H9 (cell line): Measurements from ENCODE around the gene SHISA4. TPM values are rescaled to one million over a fixed set of nuclear protein-coding genes. Genes with fewer than 3 reads are reported as not detected.
A peak's percentile ranks its signal among the peaks of the same experiment; 100 is the strongest.

Experiments
- DNase-seq: peaks from one replicate; pipeline ENCODE4 v3.0.0-alpha.2; 2017
- H2AFZ ChIP-seq: one replicate; pipeline ENCODE4 v1.6.1; 2013; ENCODE audit warnings: mild to moderate bottlenecking, low read length, control low read depth, moderate library complexity
- H2AK5ac ChIP-seq: 2 replicates; pipeline ENCODE4 v1.6.1; 2013; ENCODE audit warnings: low read length, control low read depth, mixed read lengths; ENCODE audit not compliant: insufficient read length
- H2BK120ac ChIP-seq: one replicate; pipeline ENCODE4 v1.6.1; 2013; ENCODE audit warnings: low read depth, mild to moderate bottlenecking, low read length, control low read depth, inconsistent platforms; ENCODE audit not compliant: poor library complexity, severe bottlenecking
- H2BK12ac ChIP-seq: 2 replicates; pipeline ENCODE4 v1.6.1; 2013; ENCODE audit warnings: low read length, control low read depth, mixed read lengths, low read depth; ENCODE audit not compliant: insufficient read length
- H2BK15ac ChIP-seq: 2 replicates; pipeline ENCODE4 v1.6.1; 2013; ENCODE audit warnings: low read depth, low read length, control low read depth
- H2BK20ac ChIP-seq: one replicate; pipeline ENCODE4 v1.6.1; 2013; ENCODE audit warnings: low read depth, mild to moderate bottlenecking, low read length, control low read depth, inconsistent platforms; ENCODE audit not compliant: poor library complexity, severe bottlenecking
- H2BK5ac ChIP-seq: 2 replicates; pipeline ENCODE4 v1.6.1; 2013; ENCODE audit warnings: low read length, control low read depth, mixed read lengths; ENCODE audit not compliant: insufficient read length
- H3K14ac ChIP-seq: 2 replicates; pipeline ENCODE4 v1.6.1; 2013; ENCODE audit warnings: low read length, control low read depth; ENCODE audit not compliant: insufficient read depth
- H3K18ac ChIP-seq: 2 replicates; pipeline ENCODE4 v1.6.1; 2013; ENCODE audit warnings: low read depth, mild to moderate bottlenecking, mixed read lengths, low read length, control low read depth; ENCODE audit not compliant: insufficient read length
- H3K23ac ChIP-seq: 2 replicates; pipeline ENCODE4 v1.6.1; 2013; ENCODE audit warnings: low read length, control low read depth, mixed read lengths, low read depth; ENCODE audit not compliant: insufficient read length
- H3K23me2 ChIP-seq: 2 replicates; pipeline ENCODE4 v1.6.1; 2013; ENCODE audit warnings: low read depth, mild to moderate bottlenecking, mixed read lengths, low read length, control low read depth; ENCODE audit not compliant: insufficient read length, poor library complexity, severe bottlenecking
- H3K27ac ChIP-seq: 2 replicates; pipeline ENCODE4 v1.5.1; 2013; ENCODE audit warnings: low read length, control low read depth, mixed read lengths, low read depth; ENCODE audit not compliant: insufficient read length
- H3K27me3 ChIP-seq: 2 replicates; pipeline ENCODE4 v1.6.1; 2013; ENCODE audit warnings: low read length, control low read depth, inconsistent platforms; ENCODE audit not compliant: insufficient read depth
- H3K4ac ChIP-seq: 2 replicates; pipeline ENCODE4 v1.6.1; 2013; ENCODE audit warnings: low read depth, mild to moderate bottlenecking, control low read depth, inconsistent platforms, low read length, moderate library complexity
- H3K4me1 ChIP-seq: 2 replicates; pipeline ENCODE4 v1.6.1; 2013; ENCODE audit warnings: low read length, control low read depth, inconsistent platforms; ENCODE audit not compliant: insufficient read depth
- H3K4me2 ChIP-seq: 2 replicates; pipeline ENCODE4 v1.6.1; 2013; ENCODE audit warnings: low read length, control low read depth, mixed read lengths; ENCODE audit not compliant: insufficient read length, insufficient read depth
- H3K56ac ChIP-seq: 2 replicates; pipeline ENCODE4 v1.6.1; 2013; ENCODE audit warnings: low read depth, mild to moderate bottlenecking, mixed read lengths, low read length, control low read depth; ENCODE audit not compliant: insufficient read length
- H3K79me1 ChIP-seq: 2 replicates; pipeline ENCODE4 v1.6.1; 2013; ENCODE audit warnings: low read depth, mild to moderate bottlenecking, moderate library complexity, low read length, control low read depth, inconsistent platforms; ENCODE audit not compliant: insufficient read depth, poor library complexity, severe bottlenecking
- H3K79me2 ChIP-seq: 2 replicates; pipeline ENCODE4 v1.6.1; 2013; ENCODE audit warnings: low read length, control low read depth, inconsistent platforms; ENCODE audit not compliant: insufficient read depth
- H3K9ac ChIP-seq: 2 replicates; pipeline ENCODE4 v1.6.1; 2013; ENCODE audit warnings: low read length, control low read depth, mixed read lengths; ENCODE audit not compliant: insufficient read length; ENCODE audit errors: extremely low read depth
- H3K9me3 ChIP-seq: one replicate; pipeline ENCODE4 v1.6.1; 2013; ENCODE audit warnings: low read depth, low read length, inconsistent platforms; ENCODE audit not compliant: control insufficient read depth
- H3T11ph ChIP-seq: one replicate; pipeline ENCODE4 v1.6.1; 2013; ENCODE audit warnings: mild to moderate bottlenecking, low read length, control low read depth, inconsistent platforms
- H4K20me1 ChIP-seq: one replicate; pipeline ENCODE4 v1.6.1; 2013; ENCODE audit not compliant: control insufficient read depth, insufficient read length, insufficient read depth
- H4K5ac ChIP-seq: 2 replicates; pipeline ENCODE4 v1.6.1; 2013; ENCODE audit warnings: low read depth, mild to moderate bottlenecking, mixed read lengths, low read length, control low read depth; ENCODE audit not compliant: insufficient read length
- H4K8ac ChIP-seq: replicated peaks from 2 replicates; pipeline ENCODE4 v1.6.1; 2013; ENCODE audit warnings: low read length, control low read depth, mixed read lengths, low read depth; ENCODE audit not compliant: insufficient read length
- H4K91ac ChIP-seq: 2 replicates; pipeline ENCODE4 v1.6.1; 2013; ENCODE audit warnings: low read depth, mild to moderate bottlenecking, moderate library complexity, mixed read lengths, low read length, control low read depth; ENCODE audit not compliant: insufficient read length
- H3K27ac Mint-ChIP-seq, 3 experiments: 2 replicates in 2 of 3; 3 replicates in 1 of 3; pipeline ENCODE4 v1.8.0; 2020 to 2021; ENCODE audit warnings: mixed read lengths in 3 of 3, mild to moderate bottlenecking in 1 of 3, moderate library complexity in 1 of 3
- H3K27me3 Mint-ChIP-seq: 2 replicates; pipeline ENCODE4 v1.8.0; 2021; ENCODE audit warnings: low read depth, mild to moderate bottlenecking, moderate library complexity, mixed read lengths
- H3K36me3 Mint-ChIP-seq, 3 experiments: 2 replicates in 2 of 3; 3 replicates in 1 of 3; pipeline ENCODE4 v1.8.0; 2020 to 2021; ENCODE audit warnings: low read depth in 3 of 3, mixed read lengths in 3 of 3; ENCODE audit not compliant: insufficient read depth in 1 of 3
- H3K4me1 Mint-ChIP-seq, 2 experiments: 2 replicates each; pipeline ENCODE4 v1.8.0; 2020; ENCODE audit warnings: mixed read lengths in 2 of 2
- H3K4me3 Mint-ChIP-seq, 2 experiments: 2 replicates in 1 of 2; 3 replicates in 1 of 2; pipeline ENCODE4 v1.8.0; 2020 to 2021; ENCODE audit warnings: mild to moderate bottlenecking in 2 of 2, mixed read lengths in 2 of 2, moderate library complexity in 1 of 2
- H3K9me3 Mint-ChIP-seq, 2 experiments: 2 replicates in 1 of 2; 3 replicates in 1 of 2; pipeline ENCODE4 v1.8.0; 2020; ENCODE audit warnings: mild to moderate bottlenecking in 2 of 2, mixed read lengths in 2 of 2, moderate library complexity in 1 of 2
- WGBS: extraction: QIAGEN DNeasy Blood & Tissue Kit; methylation state at CpG from one replicate; pipeline ENCODE4 v1.1.7; 2013; ENCODE audit warnings: missing lambda C conversion rate, low lambda C conversion rate, mixed read lengths; ENCODE audit not compliant: insufficient read length; ENCODE audit errors: extremely low coverage; 5-methylcytosine and 5-hydroxymethylcytosine counted together
- total RNA-seq: library from RNA; stranded (reverse); gene quantifications from 2 replicates; pipeline ENCODE4 v1.2.1, GENCODE V29; 2021
- TF ChIP-seq, protein P1 (sequence below): fragments of 200-600 bp; sonication (generic); conservative IDR thresholded peaks from 3 replicates; pipeline ENCODE4 v1.8.0; 2021; ENCODE audit warnings: antibody characterized with exemption, mild to moderate bottlenecking

SHISA4 gene
- total RNA-seq, 1 experiment from 2014 or later: 6.3 TPM

- H2BK120ac ChIP-seq: no peak overlapping the region
- H3K18ac ChIP-seq: no peak overlapping the region
- no peaks in the 10 kb centered on the region for H3K27me3 ChIP-seq
- whole genome bisulfite sequencing: no CpG with 5 or more reads among the region's 4 CpGs
- no peak overlapping the region for H3K56ac ChIP-seq
- Mint-ChIP-seq H3K4me3 (no peak overlapping the region), H3K4me1 (peaks cover 7 to 23% of the 10 kb centered on the region in 2 experiments), H3K36me3 (no peaks in the 10 kb centered on the region), H3K27ac (peak overlapping the region in 1 of 3 experiments; percentile 78; a peak in 2 of 7 replicates), H3K9me3 (no peaks in the 10 kb centered on the region), H3K27me3 (peaks cover 3% of the 10 kb centered on the region; the same call in 1 of the 2 replicates)
- no peak overlapping the region for H2BK15ac ChIP-seq
- TF ChIP-seq, protein P1, sequence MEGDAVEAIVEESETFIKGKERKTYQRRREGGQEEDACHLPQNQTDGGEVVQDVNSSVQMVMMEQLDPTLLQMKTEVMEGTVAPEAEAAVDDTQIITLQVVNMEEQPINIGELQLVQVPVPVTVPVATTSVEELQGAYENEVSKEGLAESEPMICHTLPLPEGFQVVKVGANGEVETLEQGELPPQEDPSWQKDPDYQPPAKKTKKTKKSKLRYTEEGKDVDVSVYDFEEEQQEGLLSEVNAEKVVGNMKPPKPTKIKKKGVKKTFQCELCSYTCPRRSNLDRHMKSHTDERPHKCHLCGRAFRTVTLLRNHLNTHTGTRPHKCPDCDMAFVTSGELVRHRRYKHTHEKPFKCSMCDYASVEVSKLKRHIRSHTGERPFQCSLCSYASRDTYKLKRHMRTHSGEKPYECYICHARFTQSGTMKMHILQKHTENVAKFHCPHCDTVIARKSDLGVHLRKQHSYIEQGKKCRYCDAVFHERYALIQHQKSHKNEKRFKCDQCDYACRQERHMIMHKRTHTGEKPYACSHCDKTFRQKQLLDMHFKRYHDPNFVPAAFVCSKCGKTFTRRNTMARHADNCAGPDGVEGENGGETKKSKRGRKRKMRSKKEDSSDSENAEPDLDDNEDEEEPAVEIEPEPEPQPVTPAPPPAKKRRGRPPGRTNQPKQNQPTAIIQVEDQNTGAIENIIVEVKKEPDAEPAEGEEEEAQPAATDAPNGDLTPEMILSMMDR: no peak
- no peak overlapping the region for H3K27ac ChIP-seq
- H3K9me3 ChIP-seq: no peaks in the 10 kb centered on the region
- H4K20me1 ChIP-seq: no peaks in the 10 kb centered on the region
- no peak overlapping the region for H3K4ac ChIP-seq
- no peak overlapping the region for H4K8ac ChIP-seq
- H3K4me1 ChIP-seq: peaks cover 6% of the 10 kb centered on the region
- H3K79me1 ChIP-seq: no peaks in the 10 kb centered on the region
- H2BK5ac ChIP-seq: no peak overlapping the region
- no peak overlapping the region for H3K14ac ChIP-seq
- H3K23ac ChIP-seq: no peak overlapping the region
- H2AK5ac ChIP-seq: no peak overlapping the region
- H3T11ph ChIP-seq: no peak overlapping the region
- H4K5ac ChIP-seq: no peak overlapping the region
- H2AFZ ChIP-seq: no peak overlapping the region
- no peak overlapping the region for H2BK12ac ChIP-seq
- no peak for DNase-seq
- H3K79me2 ChIP-seq: no peaks in the 10 kb centered on the region
- H3K9ac ChIP-seq: no peak overlapping the region
- no peak overlapping the region for H4K91ac ChIP-seq
- no peak overlapping the region for H2BK20ac ChIP-seq
- peaks cover 6% of the 10 kb centered on the region for H3K23me2 ChIP-seq
- H3K4me2 ChIP-seq: no peak overlapping the region
Observed at GRCh38 chr1:201939148-201939547, 50.5 kb downstream of the SHISA4 start.
